AG08396 (cell line): ENCODE measurements around the gene NECAP2.
A peak's percentile ranks its signal among the peaks of the same experiment; 100 is the strongest.

Experiments used
- DNase-seq: peaks from one replicate; pipeline ENCODE4 v3.0.0; 2012; ENCODE audit warnings: low spot score, mixed read lengths

The NECAP2 gene, protein sequence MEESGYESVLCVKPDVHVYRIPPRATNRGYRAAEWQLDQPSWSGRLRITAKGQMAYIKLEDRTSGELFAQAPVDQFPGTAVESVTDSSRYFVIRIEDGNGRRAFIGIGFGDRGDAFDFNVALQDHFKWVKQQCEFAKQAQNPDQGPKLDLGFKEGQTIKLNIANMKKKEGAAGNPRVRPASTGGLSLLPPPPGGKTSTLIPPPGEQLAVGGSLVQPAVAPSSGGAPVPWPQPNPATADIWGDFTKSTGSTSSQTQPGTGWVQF

GRCh38 chr1:16440470-16441281 lies at the start of gene NECAP2:
NECAP2 (plus strand) TSS chr1:16440724; CDS start chr1:16440762, 38 bp downstream.
- peak; percentile 94 for DNase-seq

GRCh38 chr1:16391411-16391810 lies 49.1 kb upstream of the NECAP2 start:
- DNase-seq: no peak

GRCh38 chr1:16392740-16393569 lies 47.6 kb upstream of the NECAP2 start:
- peak; percentile 53 for DNase-seq

GRCh38 chr1:16393570-16394521 lies 46.7 kb upstream of the NECAP2 start:
- DNase-seq: no peak

GRCh38 chr1:16394977-16395376 lies 45.5 kb upstream of the NECAP2 start:
- DNase-seq: no peak

DNA sequence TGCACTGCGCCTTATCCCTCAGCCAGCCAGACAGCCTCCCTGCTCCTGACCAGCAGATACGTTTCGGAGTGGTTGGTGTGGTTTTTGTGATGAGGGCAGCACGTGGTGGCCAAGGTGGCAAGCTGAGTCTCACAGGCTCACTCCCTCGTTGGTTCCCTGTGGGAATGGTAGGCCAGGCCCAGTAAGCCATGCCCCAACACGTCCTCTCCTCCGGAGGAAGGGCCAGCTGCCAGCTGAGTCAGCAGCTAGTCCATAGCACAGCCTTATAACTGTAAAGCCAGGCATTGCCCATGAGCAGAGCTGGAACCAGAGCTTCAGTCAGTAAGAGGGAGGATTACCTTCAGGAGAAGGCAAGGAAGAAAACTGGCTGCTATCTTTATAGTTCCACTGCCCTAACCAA lies 43.9 kb upstream of the NECAP2 start:
- peak; percentile 77 for DNase-seq

DNA sequence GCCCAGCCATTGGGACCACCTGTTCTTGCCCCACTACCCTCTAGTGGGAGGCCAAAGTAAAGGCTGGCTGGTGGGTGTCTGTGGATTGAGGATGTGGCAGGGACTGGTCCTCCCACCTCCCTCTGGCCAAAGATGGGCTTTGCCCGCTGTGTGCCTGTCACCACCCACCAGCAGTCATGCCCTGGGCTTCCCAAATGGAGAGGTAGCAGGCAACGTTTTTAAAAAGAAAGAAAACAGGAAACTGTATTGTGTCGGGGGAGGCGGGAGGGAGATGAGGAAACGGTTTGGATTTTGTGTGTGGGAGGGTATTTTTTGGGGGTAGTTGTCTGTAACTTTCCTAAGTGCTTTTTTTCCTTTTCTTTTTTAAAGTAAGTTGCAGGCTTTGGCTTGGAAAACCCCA lies 43.4 kb upstream of the NECAP2 start:
- DNase-seq: no peak

DNA sequence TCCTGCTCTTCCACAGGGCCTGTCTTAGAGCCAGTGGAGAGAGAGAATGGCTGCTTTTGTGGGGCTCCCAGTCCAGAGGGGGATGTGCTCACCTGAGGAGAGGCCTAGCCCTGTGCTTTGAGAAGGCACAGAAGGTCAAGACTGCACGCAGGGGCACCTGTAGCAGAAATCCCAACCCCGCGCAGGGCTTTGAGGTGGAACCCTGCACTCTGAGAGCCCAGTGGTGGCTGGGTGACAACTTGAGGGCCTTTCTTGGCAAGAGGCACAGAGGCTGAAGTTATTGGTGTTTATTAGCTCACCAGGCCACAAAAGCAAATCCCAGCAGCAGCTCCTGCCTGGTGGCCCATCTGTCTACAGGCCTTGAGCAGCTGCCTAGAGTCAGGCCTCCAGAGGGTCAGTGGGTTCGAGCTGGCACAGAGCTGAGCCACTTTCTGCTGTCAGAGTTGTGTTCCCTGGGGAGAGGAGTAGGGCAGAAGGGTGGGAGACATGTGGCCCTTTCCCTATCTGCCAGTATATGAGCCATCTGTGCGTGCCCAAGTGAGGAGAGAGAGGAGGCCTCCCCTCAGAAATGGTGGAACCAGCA lies 42.1 kb upstream of the NECAP2 start:
- no peak for DNase-seq

GRCh38 chr1:16402742-16403141 lies 37.8 kb upstream of the NECAP2 start:
- DNase-seq: no peak

DNA sequence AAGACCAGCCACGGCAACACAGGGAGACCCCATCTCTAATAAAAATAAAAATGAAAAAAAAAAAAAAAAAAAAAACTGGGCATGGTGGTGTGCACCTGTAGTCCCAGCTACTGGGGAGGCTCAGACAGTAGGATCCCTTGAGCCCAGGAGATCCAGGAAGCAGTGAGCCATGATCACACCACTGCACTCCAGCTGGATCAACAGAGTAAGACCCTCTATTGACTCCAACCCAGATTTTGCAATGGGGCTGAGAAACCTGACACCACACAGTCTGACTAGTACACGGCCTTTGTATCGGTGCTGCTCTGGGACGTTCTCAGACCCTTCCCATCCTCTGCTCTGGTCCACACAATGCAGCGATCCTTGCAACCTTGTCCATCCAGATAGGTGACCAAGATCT lies 35.1 kb upstream of the NECAP2 start:
- DNase-seq: no peak

- no peak for DNase-seq
These were observed 33.7 kb upstream of the NECAP2 start for GRCh38 chr1:16406868-16407267.

GRCh38 chr1:16409536-16410152 lies 30.9 kb upstream of the NECAP2 start:
- no peak for DNase-seq

- no peak for DNase-seq
These were observed 29.7 kb upstream of the NECAP2 start for GRCh38 chr1:16410803-16411202.

- no peak for DNase-seq
These were observed 27.3 kb upstream of the NECAP2 start for GRCh38 chr1:16413191-16413590.

GRCh38 chr1:16418823-16419425 lies 21.6 kb upstream of the NECAP2 start:
- no peak for DNase-seq

DNA sequence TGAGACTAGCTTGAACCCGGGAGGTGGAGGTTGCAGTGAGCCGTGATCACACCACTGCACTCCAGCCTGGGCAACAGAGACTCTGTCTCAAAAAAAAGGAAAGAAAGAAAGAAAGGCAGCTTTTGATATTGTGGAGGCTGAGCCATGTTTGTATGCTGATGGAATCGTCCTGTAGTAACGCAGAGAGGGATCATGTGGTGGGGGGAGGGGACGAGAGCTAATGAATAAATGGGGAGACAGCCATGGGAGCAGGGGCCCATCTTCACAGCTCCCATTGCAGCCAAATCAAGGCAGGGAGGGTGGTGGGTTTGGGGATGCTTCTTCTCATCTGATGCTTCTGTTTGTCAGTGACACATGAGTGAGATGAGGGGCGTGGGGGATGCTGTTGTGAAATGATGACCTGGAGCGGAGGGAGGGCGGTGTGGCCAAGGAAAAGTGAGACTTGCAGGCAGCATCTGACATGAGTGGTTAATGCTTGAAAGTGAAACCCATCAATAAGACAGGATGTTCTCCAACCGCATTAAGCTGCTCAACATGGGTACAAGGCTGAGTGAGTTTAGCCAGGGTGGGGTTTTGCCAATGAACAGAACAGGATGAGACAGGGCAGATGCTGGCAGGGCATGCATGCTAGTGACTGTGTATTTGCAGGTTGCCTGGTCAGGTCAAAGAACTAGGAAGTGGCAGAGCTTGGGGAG lies 20.0 kb upstream of the NECAP2 start:
- DNase-seq: no peak

GRCh38 chr1:16421201-16421600 lies 19.3 kb upstream of the NECAP2 start:
- no peak for DNase-seq

DNA sequence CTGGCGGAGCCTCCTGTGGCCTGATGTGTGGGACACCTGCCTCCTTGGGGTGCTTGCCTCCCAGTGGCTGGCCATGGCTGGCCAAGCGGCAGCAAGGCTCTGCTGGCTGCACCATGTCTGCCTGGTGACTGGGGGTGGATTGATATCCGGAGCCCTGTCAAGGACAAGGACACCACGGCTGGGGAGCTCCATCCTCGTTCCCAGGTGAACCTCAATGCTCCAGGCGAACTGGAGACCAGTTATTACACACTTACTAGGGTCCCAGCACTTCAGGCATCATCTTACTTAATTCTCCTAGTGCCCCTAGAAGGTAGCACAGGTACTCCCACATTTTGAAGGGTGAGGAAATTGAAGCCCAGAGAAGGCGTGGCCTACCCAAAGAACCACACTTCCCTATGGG lies 18.5 kb upstream of the NECAP2 start:
- no peak for DNase-seq
